ENCODE data around the gene LMNTD1. TPM values are rescaled to one million over a fixed set of nuclear protein-coding genes. Genes with fewer than 3 reads are reported as not detected.
"Not testable (repeated sequence)": the region's sequence is repeated elsewhere in the genome, so short reads cannot be mapped to it uniquely, and the experiment has no call there.

LMNTD1 gene
- total RNA-seq, 2 donors from 2014 or later, result not detected

DNA sequence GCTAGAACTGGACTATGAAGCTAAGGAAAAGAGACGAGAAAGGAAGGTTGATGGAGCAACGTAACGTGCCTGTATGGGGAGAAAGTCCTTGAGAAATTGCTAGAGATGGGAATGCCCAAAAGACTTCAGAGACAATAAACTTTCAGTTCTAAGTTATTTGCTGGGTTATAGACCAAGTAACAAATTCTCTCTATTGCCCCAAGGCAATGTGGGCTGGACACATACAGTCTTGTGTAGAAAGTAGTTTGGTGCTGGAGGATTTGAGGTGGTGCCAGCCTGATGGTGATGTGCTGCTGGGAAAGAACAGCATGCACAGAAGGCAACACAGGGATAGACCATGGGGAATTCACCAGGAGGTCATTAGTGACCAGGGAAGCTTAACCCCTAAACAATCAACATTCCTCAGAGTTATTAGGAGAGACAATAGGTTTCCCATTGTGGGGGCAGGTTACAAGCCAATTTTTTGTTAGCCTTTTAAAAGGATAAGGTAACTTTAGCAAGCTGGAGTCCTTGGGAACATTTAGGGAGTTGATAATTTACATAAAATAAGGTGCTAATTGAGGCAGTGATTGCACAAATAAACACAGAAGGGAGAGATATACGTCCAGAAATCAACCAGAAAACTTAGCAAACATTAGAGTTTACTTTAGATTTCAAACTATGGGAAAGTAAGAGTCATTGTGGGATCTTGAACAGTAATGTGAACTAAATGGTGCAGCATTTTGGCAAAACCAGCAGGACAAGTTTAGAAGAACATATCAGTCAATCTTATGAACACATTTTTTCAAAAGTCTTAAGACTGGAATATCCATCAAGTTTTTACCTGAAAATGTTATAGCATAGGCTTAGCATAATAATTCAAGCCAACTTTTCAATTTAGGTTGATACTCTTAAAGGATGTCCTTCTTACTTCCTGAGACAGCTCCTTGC lies 61.4 kb downstream of the LMNTD1 start:
- Mint-ChIP-seq H3K36me3 (ENCODE audit: low read depth) (no peaks in the 10 kb centered on the region), H3K9me3 (no peaks in the 10 kb centered on the region), H3K27ac (no peak overlapping the region), H3K27me3 (peaks cover 19% of the 10 kb centered on the region), H3K4me1 (no peaks in the 10 kb centered on the region), H3K4me3 (no peak overlapping the region)
- no peak for ATAC-seq (replicated peaks)

GRCh38 chr12:25488956-25489870 lies 63.9 kb downstream of the LMNTD1 start:
- not testable (repeated sequence) for H3K4me1 Mint-ChIP-seq; H3K9me3 Mint-ChIP-seq; H3K27ac Mint-ChIP-seq; ATAC-seq (replicated peaks); H3K36me3 Mint-ChIP-seq (ENCODE audit: low read depth); H3K4me3 Mint-ChIP-seq
- peaks cover 16% of the 10 kb centered on the region for H3K27me3 Mint-ChIP-seq

GRCh38 chr12:25482625-25483024 lies 70.5 kb downstream of the LMNTD1 start:
- Mint-ChIP-seq H3K4me1 (no peaks in the 10 kb centered on the region), H3K36me3 (ENCODE audit: low read depth) (no peaks in the 10 kb centered on the region), H3K27me3 (no peaks in the 10 kb centered on the region), H3K4me3 (no peak overlapping the region), H3K27ac (no peak overlapping the region), H3K9me3 (no peaks in the 10 kb centered on the region)
- ATAC-seq (replicated peaks), result no peak

- Mint-ChIP-seq H3K9me3 (no peaks in the 10 kb centered on the region), H3K36me3 (ENCODE audit: low read depth) (no peaks in the 10 kb centered on the region), H3K4me1 (no peaks in the 10 kb centered on the region), H3K27ac (no peak overlapping the region), H3K4me3 (no peak overlapping the region), H3K27me3 (peaks cover 4% of the 10 kb centered on the region)
- no peak for ATAC-seq (replicated peaks)
Observed at GRCh38 chr12:25480145-25480544, 72.9 kb downstream of the LMNTD1 start.

DNA sequence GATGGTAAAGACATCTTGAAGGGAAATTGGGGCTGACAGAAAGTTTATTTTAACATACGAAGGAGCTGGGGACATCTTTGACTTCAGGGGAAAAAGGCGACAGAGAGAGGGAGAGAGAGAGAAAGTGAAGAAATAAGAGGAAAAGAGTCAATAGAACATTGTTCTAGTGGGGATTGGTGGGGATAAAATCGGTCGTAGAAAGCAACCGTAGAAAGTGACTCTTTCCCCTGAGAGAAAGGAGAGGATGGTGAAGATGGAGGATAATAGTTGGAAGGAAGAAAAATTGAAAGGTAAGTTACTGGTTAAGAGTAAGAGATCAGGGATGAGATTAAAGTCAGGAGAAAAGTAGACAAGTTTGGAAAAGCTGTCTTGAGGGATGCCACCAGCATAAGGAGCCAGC lies 75.9 kb downstream of the LMNTD1 start:
- no peak overlapping the region for H3K27ac Mint-ChIP-seq
- no peaks in the 10 kb centered on the region for H3K4me1 Mint-ChIP-seq
- ATAC-seq (replicated peaks), result no peak
- no peaks in the 10 kb centered on the region for H3K36me3 Mint-ChIP-seq (ENCODE audit: low read depth)
- no peak overlapping the region for H3K4me3 Mint-ChIP-seq
- peaks cover 4% of the 10 kb centered on the region for H3K27me3 Mint-ChIP-seq
- no peaks in the 10 kb centered on the region for H3K9me3 Mint-ChIP-seq

DNA sequence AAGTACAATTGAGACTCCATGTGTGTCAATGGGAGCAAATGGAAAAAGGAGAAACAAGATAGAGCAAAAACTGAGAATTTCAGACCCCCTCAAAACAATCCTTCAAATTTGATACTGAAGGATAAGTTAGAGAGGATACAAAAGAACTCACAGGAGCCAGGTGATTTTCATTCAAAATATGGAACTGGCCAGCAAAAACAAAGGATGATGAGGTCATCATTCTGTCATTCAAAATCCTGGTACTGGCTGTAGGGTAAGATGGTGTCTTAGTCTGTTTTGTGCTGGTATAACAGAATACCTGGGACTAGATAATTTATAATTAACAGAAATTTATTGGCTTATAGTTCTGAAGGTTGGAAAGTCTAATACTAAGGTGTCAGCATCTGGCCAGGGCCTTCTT lies 80.6 kb downstream of the LMNTD1 start:
- ATAC-seq (replicated peaks), result no peak

DNA sequence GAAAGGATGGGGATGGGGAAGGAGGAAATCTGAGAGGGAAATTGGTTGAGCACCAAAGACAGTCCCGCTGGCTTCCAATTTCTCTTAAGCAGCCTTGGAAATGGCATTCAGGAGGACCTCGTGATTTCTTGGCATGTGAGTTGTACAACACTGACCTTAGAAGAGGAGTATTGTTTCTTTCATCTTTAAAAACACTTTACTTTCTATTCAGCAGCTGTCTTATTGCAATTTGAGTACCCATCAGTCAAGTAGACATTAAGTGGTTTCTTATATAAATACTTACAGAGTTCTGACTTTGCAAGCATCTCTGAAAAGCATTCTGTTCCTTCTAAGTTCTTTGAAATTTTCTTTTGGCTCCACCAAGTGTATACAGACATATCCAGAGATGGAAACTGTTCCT lies 83.2 kb downstream of the LMNTD1 start:
- H3K4me3 Mint-ChIP-seq, result no peak overlapping the region
- ATAC-seq (replicated peaks), result no peak
- H3K36me3 Mint-ChIP-seq (ENCODE audit: low read depth), result no peaks in the 10 kb centered on the region
- H3K27me3 Mint-ChIP-seq, result peaks cover 3% of the 10 kb centered on the region
- H3K9me3 Mint-ChIP-seq, result no peaks in the 10 kb centered on the region
- H3K4me1 Mint-ChIP-seq, result no peaks in the 10 kb centered on the region
- no peak overlapping the region for H3K27ac Mint-ChIP-seq

More for the DNA sequence above, 80.6 kb downstream of the LMNTD1 start:
- peaks cover 4% of the 10 kb centered on the region for H3K27me3 Mint-ChIP-seq
- no peak overlapping the region for H3K4me3 Mint-ChIP-seq
- no peaks in the 10 kb centered on the region for H3K36me3 Mint-ChIP-seq (ENCODE audit: low read depth)
- no peaks in the 10 kb centered on the region for H3K9me3 Mint-ChIP-seq
- no peak overlapping the region for H3K27ac Mint-ChIP-seq
- no peaks in the 10 kb centered on the region for H3K4me1 Mint-ChIP-seq

- Mint-ChIP-seq H3K9me3 (no peaks in the 10 kb centered on the region), H3K36me3 (ENCODE audit: low read depth) (no peaks in the 10 kb centered on the region), H3K4me3 (no peak overlapping the region), H3K4me1 (no peaks in the 10 kb centered on the region), H3K27me3 (peaks cover 3% of the 10 kb centered on the region), H3K27ac (no peak overlapping the region)
- no peak for ATAC-seq (replicated peaks)
Observed at GRCh38 chr12:25469368-25469767, 83.7 kb downstream of the LMNTD1 start.

GRCh38 chr12:25463521-25463920 lies 89.6 kb downstream of the LMNTD1 start:
- H3K27ac Mint-ChIP-seq, result no peak overlapping the region
- H3K27me3 Mint-ChIP-seq, result peaks cover 3% of the 10 kb centered on the region
- no peak for ATAC-seq (replicated peaks)
- H3K36me3 Mint-ChIP-seq (ENCODE audit: low read depth), result no peaks in the 10 kb centered on the region
- no peak overlapping the region for H3K4me3 Mint-ChIP-seq
- H3K4me1 Mint-ChIP-seq, result no peaks in the 10 kb centered on the region
- no peaks in the 10 kb centered on the region for H3K9me3 Mint-ChIP-seq

DNA sequence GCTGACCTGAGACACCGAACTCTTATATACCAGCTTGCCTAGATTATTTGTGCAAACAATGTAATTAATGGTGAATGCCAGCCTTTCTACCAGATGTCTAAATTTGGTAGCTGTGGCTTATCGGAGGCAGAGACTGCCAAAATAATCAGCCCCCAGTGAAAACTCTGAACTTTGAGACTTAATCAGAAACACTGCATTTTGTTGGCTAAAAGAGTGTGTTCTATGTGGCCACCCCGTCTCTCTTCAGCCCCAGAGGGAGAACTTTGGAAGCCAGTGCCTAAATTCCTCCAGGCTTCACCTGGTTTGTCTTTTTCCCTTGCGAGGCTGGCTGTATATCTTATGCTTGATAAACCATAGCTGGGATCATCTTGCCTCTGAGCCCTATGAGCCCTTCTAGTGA lies 90.1 kb downstream of the LMNTD1 start:
- Mint-ChIP-seq H3K36me3 (ENCODE audit: low read depth) (no peaks in the 10 kb centered on the region), H3K4me3 (no peak overlapping the region), H3K27ac (no peak overlapping the region), H3K27me3 (peaks cover 3% of the 10 kb centered on the region), H3K4me1 (no peaks in the 10 kb centered on the region), H3K9me3 (no peaks in the 10 kb centered on the region)
- ATAC-seq (replicated peaks), result no peak

- no peaks in the 10 kb centered on the region for H3K9me3 Mint-ChIP-seq
- H3K4me1 Mint-ChIP-seq, result no peaks in the 10 kb centered on the region
- ATAC-seq (replicated peaks), result no peak
Observed at GRCh38 chr12:25459541-25459951, 93.5 kb downstream of the LMNTD1 start.

DNA sequence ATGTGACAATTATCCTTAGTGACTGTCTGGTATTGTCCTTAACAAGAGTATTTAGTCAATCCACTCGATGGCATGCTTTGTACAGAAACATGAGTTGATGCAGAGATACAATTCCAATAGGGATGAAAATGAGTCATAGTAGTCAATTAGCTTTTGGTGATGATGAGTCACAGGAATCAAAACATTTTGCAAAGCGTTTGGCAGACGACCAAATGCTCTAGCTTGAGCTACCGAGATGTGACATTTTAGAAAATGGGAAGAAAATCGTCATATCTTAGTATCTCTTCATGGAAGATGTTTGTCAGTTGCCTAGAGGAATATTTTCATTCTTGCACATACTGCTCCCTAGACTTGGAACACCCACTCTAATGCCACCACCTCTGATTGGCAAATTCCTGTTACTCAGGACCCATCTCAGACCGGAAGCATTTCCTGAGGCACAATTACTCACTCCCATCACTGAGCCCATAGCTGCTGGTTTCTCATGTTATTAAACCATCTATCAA lies 95.0 kb downstream of the LMNTD1 start:
- Mint-ChIP-seq H3K4me1 (no peaks in the 10 kb centered on the region), H3K27me3 (peaks cover 6% of the 10 kb centered on the region), H3K9me3 (no peaks in the 10 kb centered on the region), H3K36me3 (ENCODE audit: low read depth) (no peaks in the 10 kb centered on the region), H3K4me3 (no peak overlapping the region), H3K27ac (no peak overlapping the region)
- ATAC-seq (replicated peaks), result no peak

More at GRCh38 chr12:25459541-25459951, 93.5 kb downstream of the LMNTD1 start:
- H3K27me3 Mint-ChIP-seq, result peaks cover 3% of the 10 kb centered on the region
- H3K27ac Mint-ChIP-seq, result no peak overlapping the region
- no peaks in the 10 kb centered on the region for H3K36me3 Mint-ChIP-seq (ENCODE audit: low read depth)
- H3K4me3 Mint-ChIP-seq, result no peak overlapping the region

DNA sequence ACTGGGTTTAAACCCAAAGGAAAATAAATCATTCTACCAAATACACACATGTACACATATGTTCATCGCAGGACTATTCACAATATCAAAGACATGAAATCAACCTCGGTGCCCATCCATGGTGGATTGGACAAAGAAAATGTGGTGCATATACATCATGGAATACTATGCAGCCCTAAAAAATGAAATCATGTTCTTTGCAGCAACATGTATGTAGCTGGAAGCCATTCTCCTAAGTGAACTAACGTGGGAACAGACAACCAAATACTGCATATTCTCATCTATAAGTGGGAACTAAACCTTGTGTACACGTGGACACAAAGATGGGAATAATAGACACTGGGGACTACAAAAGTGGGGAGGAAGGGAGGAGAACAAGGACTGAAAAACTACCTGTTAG lies 96.6 kb downstream of the LMNTD1 start:
- H3K4me1 Mint-ChIP-seq, result no peaks in the 10 kb centered on the region
- no peaks in the 10 kb centered on the region for H3K9me3 Mint-ChIP-seq
- no peak for ATAC-seq (replicated peaks)
- no peak overlapping the region for H3K4me3 Mint-ChIP-seq
- peaks cover 7% of the 10 kb centered on the region for H3K27me3 Mint-ChIP-seq
- H3K27ac Mint-ChIP-seq, result no peak overlapping the region
- H3K36me3 Mint-ChIP-seq (ENCODE audit: low read depth), result no peaks in the 10 kb centered on the region

DNA sequence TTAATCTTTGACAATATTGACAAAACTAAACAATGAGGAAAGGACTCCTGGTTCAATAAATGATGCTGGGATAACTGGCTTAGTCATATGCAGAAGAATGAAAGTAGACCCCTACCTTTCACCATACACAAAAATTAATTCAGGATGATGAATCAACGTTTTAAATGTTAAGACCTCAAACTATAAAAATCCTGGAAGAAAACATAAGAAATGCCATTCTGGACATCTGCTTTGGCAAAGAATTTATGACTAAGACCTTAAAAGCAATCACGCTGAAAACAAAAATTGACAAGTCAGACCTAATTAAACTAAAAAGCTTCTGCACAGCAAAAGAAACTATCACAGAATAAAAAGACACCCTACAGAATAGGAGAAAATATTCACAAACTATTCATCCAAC lies 97.4 kb downstream of the LMNTD1 start:
- no peaks in the 10 kb centered on the region for H3K4me1 Mint-ChIP-seq
- no peaks in the 10 kb centered on the region for H3K36me3 Mint-ChIP-seq (ENCODE audit: low read depth)
- no peak overlapping the region for H3K4me3 Mint-ChIP-seq
- peaks cover 7% of the 10 kb centered on the region for H3K27me3 Mint-ChIP-seq
- no peak for ATAC-seq (replicated peaks)
- H3K9me3 Mint-ChIP-seq, result no peaks in the 10 kb centered on the region
- no peak overlapping the region for H3K27ac Mint-ChIP-seq

Data from activated T-helper 17 cell treated with anti-CD3 and anti-CD28 coated beads, Interleukin-2, amount 50 U/mL, for 72 hours (primary cell).